Glutamatergic neuron (in vitro differentiated cells): ENCODE results near the gene FNDC3B. TPM values are rescaled to one million over a fixed set of nuclear protein-coding genes. Genes with fewer than 3 reads are reported as not detected.

Experiments
- DNase-seq: peaks from one replicate; pipeline ENCODE4 v3.0.0; 2022
- H3K27ac Mint-ChIP-seq: one replicate; pipeline ENCODE4 v1.8.0; 2020; ENCODE audit warnings: mild to moderate bottlenecking, mixed read lengths, inconsistent platforms; ENCODE audit not compliant: unreplicated experiment
- H3K27me3 Mint-ChIP-seq: one replicate; pipeline ENCODE4 v1.8.0; 2020; ENCODE audit warnings: mild to moderate bottlenecking, moderate library complexity, mixed read lengths, inconsistent platforms; ENCODE audit not compliant: unreplicated experiment
- H3K36me3 Mint-ChIP-seq: one replicate; pipeline ENCODE4 v1.8.0; 2020; ENCODE audit warnings: mild to moderate bottlenecking, mixed read lengths, inconsistent platforms; ENCODE audit not compliant: unreplicated experiment
- H3K4me1 Mint-ChIP-seq: one replicate; pipeline ENCODE4 v1.8.0; 2020; ENCODE audit warnings: mild to moderate bottlenecking, low read depth, mixed read lengths, inconsistent platforms; ENCODE audit not compliant: unreplicated experiment
- H3K4me3 Mint-ChIP-seq: one replicate; pipeline ENCODE4 v1.8.0; 2020; ENCODE audit warnings: mild to moderate bottlenecking, mixed read lengths, inconsistent platforms; ENCODE audit not compliant: unreplicated experiment
- H3K9me3 Mint-ChIP-seq: one replicate; pipeline ENCODE4 v1.8.0; 2020; ENCODE audit warnings: mild to moderate bottlenecking, moderate library complexity, mixed read lengths, inconsistent platforms; ENCODE audit not compliant: unreplicated experiment
- CTCF ChIP-seq: fragments of 200-600 bp; sonication (generic); IDR thresholded peaks from one replicate; pipeline ENCODE4 v1.5.0; 2021; ENCODE audit not compliant: partially characterized antibody, unreplicated experiment
- total RNA-seq: library from RNA; stranded (reverse); fragmentation: NEBNext Ultra II Directional; extraction: Animal tissue kit (Norgen Biotek cat#: 25700); gene quantifications from one replicate; pipeline ENCODE4 v1.2.1, GENCODE V29; 2021; ENCODE audit not compliant: unreplicated experiment

The FNDC3B gene
- total RNA-seq, 1 donor from 2014 or later: 11.7 TPM

- Mint-ChIP-seq H3K4me3 (no peak overlapping the region), H3K36me3 (no peaks in the 10 kb centered on the region), H3K4me1 (peaks cover 11% of the 10 kb centered on the region), H3K9me3 (no peaks in the 10 kb centered on the region), H3K27me3 (no peaks in the 10 kb centered on the region), H3K27ac (no peak overlapping the region)
- TF ChIP-seq CTCF: no peak
- DNase-seq: no peak
Observed at GRCh38 chr3:172143739-172144497, 104.5 kb downstream of the FNDC3B start.

GRCh38 chr3:172144601-172145000 lies 105.2 kb downstream of the FNDC3B start:
- no peak for DNase-seq
- H3K4me1 Mint-ChIP-seq: peaks cover 9% of the 10 kb centered on the region
- H3K4me3 Mint-ChIP-seq: no peak overlapping the region
- H3K27ac Mint-ChIP-seq: no peak overlapping the region
- no peaks in the 10 kb centered on the region for H3K9me3 Mint-ChIP-seq
- no peaks in the 10 kb centered on the region for H3K27me3 Mint-ChIP-seq
- no peaks in the 10 kb centered on the region for H3K36me3 Mint-ChIP-seq
- no peak for TF ChIP-seq CTCF

- Mint-ChIP-seq H3K4me3 (no peak overlapping the region), H3K27ac (no peak overlapping the region), H3K9me3 (no peaks in the 10 kb centered on the region), H3K4me1 (peaks cover 8% of the 10 kb centered on the region), H3K27me3 (no peaks in the 10 kb centered on the region), H3K36me3 (no peaks in the 10 kb centered on the region)
- no peak for DNase-seq
- no peak for TF ChIP-seq CTCF
Observed at GRCh38 chr3:172145031-172145686, 105.8 kb downstream of the FNDC3B start.

GRCh38 chr3:172146349-172146748 lies 107.0 kb downstream of the FNDC3B start:
- Mint-ChIP-seq H3K27me3 (no peaks in the 10 kb centered on the region), H3K4me1 (no peaks in the 10 kb centered on the region), H3K27ac (no peak overlapping the region), H3K36me3 (no peaks in the 10 kb centered on the region), H3K9me3 (no peaks in the 10 kb centered on the region), H3K4me3 (no peak overlapping the region)
- no peak for DNase-seq
- TF ChIP-seq CTCF: no peak
